Astrocyte of the hippocampus (primary cell): Measurements from ENCODE around the gene ASPRV1.

Experiments used
- DNase-seq: peaks from one replicate; pipeline ENCODE4 v3.0.0; 2011; ENCODE audit warnings: low read depth, low spot score

Gene ASPRV1

GRCh38 chr2:69943000-69943842, 18.2 kb downstream of the ASPRV1 start:
- peak; percentile 48 for DNase-seq

- no peak for DNase-seq
These were observed 20.7 kb downstream of the ASPRV1 start for GRCh38 chr2:69940691-69941090.

DNA sequence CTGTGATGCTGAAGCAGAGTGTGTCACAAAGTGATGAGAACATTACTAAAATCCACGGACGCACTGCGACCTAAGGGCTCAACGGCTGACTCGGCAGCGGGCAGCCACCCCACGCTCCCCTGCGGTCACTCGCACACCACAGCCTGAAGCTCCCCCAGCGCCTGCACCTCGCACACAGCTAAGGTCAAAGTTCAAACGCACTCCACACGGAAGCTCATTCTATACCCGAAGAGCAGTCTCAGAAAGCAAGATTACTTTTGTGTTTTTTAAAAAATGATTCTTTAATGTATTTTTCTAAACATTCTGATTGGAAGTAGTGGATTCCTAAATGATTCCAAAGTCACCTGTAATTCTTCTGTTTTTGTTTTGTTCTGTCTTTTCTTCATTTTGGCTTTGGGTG, 21.7 kb downstream of the ASPRV1 start:
- DNase-seq, result no peak

DNA sequence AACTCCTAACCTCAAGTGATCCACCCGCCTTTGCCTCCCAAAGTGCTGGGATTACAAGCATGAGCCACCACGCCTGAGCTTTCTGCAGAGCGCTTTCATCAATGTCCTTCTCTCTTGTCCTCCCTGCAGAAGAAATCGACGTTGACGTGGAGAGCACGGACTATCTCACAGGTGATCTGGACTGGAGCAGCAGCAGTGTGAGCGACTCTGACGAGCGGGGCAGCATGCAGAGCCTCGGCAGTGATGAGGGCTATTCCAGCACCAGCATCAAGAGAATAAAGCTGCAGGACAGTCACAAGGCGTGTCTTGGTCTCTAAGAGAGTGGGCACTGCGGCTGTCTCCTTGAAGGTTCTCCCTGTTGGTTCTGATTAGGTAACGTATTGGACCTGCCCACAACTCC, 23.5 kb downstream of the ASPRV1 start:
- no peak for DNase-seq

DNA sequence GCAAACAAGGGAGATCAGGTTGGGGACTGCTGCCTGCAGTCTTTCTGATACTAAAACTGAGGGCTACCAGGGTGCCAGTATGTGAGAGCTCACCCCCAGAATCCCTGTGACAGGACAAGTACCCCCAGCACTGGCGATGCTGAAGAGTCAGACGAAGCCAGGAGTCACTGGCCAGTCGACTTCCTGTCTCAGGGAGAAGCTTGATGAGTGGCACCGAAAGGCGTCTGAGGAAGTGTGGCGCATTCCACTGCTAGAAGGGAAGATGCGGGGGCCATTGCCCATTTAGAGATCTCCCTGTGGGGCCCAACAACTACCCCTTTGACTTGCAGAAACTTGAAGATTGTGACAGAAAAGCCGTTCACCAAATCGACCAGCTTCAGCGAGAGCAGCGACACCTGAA, 24.5 kb downstream of the ASPRV1 start:
- no peak for DNase-seq

- DNase-seq, result no peak
These were observed 26.4 kb downstream of the ASPRV1 start for GRCh38 chr2:69935011-69935410.

DNA sequence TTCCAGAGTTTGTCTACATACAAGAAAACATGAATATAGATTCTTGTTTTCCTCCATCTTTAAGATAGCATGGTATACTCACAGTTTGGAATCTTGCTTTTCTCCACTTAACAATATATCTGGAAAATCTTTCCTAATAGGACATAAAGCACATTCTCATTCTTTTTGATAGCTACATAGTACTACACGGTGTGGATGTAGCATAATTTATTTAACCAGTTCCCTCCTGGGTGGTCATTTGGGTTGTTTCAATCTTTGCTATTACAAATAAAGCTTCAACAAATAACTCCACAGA, 26.9 kb downstream of the ASPRV1 start:
- DNase-seq, result no peak

DNA sequence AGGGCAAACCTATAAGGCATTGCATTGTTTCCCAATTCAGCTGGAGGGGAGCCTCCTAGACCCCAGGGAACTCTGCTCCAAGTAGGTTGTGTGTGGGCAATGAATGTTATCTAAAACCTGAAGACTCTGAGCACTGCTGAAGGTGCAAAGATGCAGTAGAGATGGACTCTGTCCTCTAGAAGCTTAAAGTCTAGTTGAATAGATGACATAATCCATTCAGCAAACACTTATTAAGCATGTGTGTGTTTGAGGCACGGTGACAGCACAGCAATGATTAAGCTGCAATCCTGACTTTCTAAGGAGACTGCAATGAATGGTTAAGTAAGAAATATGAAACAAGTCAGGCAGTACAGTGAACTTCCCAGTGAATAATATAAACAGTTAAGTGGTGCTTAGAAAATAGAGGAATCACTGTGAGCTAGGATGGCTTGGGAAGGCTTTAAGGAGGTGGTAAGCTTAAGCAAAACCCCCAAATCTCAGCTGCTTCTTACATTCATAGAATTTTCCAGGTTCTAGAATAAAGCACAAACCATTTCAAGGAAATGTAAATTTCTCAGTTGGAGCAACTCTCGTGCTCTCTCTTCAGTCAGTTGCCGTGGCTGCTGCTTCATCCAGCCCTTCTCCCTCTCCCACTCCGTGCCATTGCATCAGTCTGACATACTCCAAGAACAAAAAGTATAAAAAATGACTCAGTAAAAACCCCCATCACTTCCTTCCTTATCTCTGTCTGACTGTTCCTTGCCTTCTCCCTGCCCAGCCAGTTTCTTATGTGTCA, 27.4 kb downstream of the ASPRV1 start:
- peak; percentile 78 for DNase-seq

- DNase-seq, result no peak
These were observed 28.1 kb downstream of the ASPRV1 start for GRCh38 chr2:69933254-69933828.

GRCh38 chr2:69932596-69932922, 28.9 kb downstream of the ASPRV1 start:
- no peak for DNase-seq

- no peak for DNase-seq
These were observed 29.4 kb downstream of the ASPRV1 start for GRCh38 chr2:69931832-69932595.

DNA sequence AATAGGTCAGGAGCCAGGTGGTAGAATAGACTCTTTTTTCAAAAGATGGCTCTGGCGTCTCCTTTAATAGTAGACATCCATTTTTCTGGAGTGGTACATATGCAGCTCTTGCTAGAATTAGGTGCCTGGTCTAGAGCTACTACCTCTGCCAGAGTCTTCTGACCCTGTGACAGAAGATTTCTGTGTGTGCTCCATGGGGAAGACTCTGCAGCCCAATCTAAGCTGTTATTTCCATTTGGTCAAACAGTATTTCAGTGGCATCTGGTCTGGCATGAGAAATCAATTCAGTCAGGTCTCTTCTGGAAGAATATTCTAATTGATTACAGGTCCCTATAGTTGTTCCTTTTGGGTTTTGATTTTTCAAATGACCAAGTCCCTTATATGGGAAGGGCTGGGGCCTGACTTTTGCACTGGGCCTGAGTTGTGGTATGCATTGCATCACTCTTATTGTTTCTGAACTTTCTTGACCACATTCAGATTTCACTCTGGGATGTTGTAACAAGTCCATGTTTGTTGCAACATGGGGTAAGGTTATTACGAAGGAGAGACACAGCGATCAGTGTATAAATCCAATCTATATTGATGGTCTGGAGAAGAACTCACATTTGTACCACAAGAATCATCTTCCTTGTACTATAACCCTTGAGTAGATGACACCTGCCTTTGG, 34.4 kb downstream of the ASPRV1 start:
- peak; percentile 15 for DNase-seq

GRCh38 chr2:69923116-69923515, 38.3 kb downstream of the ASPRV1 start:
- no peak for DNase-seq

DNA sequence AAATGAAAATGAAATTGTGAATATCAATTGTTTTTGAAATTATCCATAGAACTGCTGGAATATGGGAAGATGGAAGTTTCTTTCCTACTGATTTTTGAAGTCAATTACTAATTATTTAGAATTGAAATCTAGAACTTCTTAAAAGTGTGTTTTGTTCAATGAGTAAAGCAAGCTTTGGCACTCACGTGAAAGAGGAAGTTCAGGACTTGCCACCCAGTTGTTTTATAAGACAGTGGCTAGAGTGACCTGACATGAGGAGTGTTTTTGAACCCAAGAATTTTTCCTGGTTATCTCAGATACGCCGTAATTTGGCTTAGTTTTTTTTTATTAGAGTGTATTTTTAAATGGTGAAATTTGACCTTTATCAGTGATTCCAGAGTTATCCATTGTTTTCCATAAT, 43.0 kb downstream of the ASPRV1 start:
- no peak for DNase-seq

- peak; percentile 82 for DNase-seq
These were observed 43.6 kb downstream of the ASPRV1 start for GRCh38 chr2:69917852-69918251.

DNA sequence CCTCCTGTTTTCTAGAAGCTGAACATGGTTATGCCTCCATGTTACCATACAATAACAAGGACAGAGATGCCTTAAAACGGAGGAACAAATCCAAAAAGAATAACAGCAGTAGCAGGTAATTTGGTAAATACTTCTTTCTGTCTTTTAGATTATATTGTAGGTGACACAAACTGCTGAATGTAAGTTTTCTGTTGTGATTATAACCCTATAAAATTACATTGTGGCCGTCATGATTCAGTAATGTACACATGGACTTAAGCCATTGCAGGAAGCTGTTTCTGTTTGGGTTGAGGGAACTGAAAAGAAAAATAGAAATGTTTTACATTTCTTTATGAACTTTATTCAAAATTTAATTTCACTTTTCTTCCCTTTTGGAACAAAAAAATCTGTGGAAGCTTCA, 45.3 kb downstream of the ASPRV1 start:
- no peak for DNase-seq

- DNase-seq, result peak; percentile 41
These were observed 46.2 kb downstream of the ASPRV1 start, which contains the start of gene MXD1 for GRCh38 chr2:69914950-69915945. MXD1 (plus strand) TSS chr2:69915109; CDS start chr2:69915331, 222 bp downstream.

DNA sequence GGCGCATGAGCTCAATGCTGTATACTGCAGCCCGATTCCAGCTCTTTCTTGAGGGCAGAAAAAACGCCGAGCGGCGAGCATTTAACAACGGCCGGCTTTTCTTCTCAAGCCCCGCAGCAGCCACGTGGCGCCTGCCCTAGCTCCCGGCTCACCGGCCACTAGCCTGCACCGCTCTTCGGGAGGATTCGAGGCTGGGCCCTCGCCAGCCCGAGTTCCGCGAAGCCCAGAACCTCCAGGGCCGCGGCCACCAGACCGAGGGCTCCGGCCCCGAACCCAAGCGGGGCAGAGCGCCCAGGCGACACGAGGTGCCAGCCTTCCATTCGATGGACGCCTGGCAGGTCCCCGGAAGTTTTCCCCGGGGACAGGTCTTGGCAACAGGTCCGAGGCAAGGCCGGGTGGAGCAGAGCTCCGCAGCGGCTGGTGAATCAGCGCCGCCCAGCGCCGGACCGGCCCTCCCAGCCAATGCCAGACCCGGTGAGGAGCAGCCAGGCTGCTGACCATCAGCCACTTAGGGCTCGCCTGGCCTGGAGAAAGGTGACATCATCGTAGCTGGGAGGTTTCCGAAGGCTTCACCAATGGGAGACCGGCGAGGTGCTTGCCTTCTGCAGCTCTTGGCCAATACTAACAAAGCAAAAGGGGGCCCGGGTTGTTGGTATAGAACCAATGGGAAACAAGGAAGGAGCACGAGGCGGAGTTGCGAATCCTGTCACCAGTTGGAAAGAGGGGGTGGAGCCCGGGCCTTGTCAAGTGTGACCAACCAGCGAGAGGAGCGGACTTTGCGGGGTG, 47.1 kb downstream of the ASPRV1 start:
- peak; percentile 100 for DNase-seq

DNA sequence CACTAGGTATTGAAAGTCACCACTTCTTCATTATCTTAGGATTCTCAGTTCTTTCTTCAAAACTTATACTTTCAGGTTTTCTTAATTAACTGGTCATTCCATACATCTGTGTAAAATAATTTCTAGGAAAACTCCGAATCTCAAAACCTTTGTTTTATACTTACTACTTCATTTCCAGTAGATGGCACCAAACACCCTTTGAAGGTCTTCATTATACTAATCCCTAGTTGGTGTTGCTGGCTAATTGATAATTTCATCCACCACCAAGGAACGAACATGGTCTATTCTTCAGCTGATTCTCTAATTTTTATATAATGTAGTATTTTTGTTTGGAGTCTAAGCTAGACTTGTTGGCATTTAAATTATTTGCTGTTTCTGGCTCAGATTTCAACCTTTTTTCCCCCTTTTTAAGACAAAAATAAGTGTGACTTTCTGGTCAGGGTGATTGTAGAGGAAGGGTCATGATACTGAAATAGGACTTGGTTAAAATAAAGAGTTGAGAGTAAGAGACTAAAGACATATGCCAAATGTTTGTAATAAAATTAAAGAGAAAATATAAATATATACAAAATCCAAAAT, 49.4 kb downstream of the ASPRV1 start:
- peak; percentile 71 for DNase-seq
